Measurements from ENCODE around the gene DSG3.
A peak's percentile ranks its signal among the peaks of the same experiment; 100 is the strongest.

DSG3 gene

GRCh38 chr18:31512203-31512764 is 64.7 kb downstream of the DSG3 start:
- DNase-seq: peak in 1 of 3 donors; percentile 37
- CTCF ChIA-PET: interaction anchor here (1.4 to 1.8 kb wide), 2 partner anchors 11 to 12 kb away, joined by 4 to 5 read pairs; no protein-coding TSS in a partner anchor
- POLR2A ChIA-PET: no interaction called here

GRCh38 chr18:31513189-31513935 is 65.8 kb downstream of the DSG3 start:
- no peaks in the 10 kb centered on the region for H3K36me3 ChIP-seq (ENCODE audit: control insufficient read depth in 4 of 4, insufficient read depth in 4 of 4, low read length in 3 of 4)
- H3K4me3 ChIP-seq (ENCODE audit: control insufficient read depth in 1 of 7, extremely low read depth in 1 of 7, insufficient read depth in 4 of 7, low read depth in 2 of 7, low read length in 6 of 7): no peak overlapping the region
- H3K27me3 ChIP-seq (replicated peaks in 2 of 5; ENCODE audit: control insufficient read depth in 4 of 5, insufficient read depth in 5 of 5, low read length in 4 of 5): no peaks in the 10 kb centered on the region
- no peak overlapping the region for H3K27ac ChIP-seq (ENCODE audit: insufficient read depth in 1 of 2, low read depth in 1 of 2, low read length in 2 of 2, poor library complexity in 1 of 2, severe bottlenecking in 2 of 2)
- WGBS (ENCODE audit: insufficient coverage): 92% methylated on average over 4 of the region's 4 CpGs
- ChIA-PET POLR2A (no interaction called here), CTCF (interaction anchor here (1.0 to 1.8 kb wide), 3 partner anchors 10 to 19 kb away, joined by 3 to 5 read pairs (median 4); no protein-coding TSS in a partner anchor)
- DNase-seq: no peak
- no peaks in the 10 kb centered on the region for H3K9me3 ChIP-seq (ENCODE audit: control extremely low read depth in 1 of 5, control insufficient read depth in 4 of 5, insufficient read depth in 2 of 5, low read depth in 1 of 5, low read length in 4 of 5)
- peaks cover 0 to 11% (median 4%) of the 10 kb centered on the region in 4 experiments for H3K4me1 ChIP-seq (ENCODE audit: control extremely low read depth in 1 of 4, control insufficient read depth in 4 of 4, insufficient read depth in 4 of 4, low read length in 3 of 4)

More at GRCh38 chr18:31512203-31512764, 64.7 kb downstream of the DSG3 start:
- H3K36me3 ChIP-seq (ENCODE audit: control insufficient read depth in 4 of 4, insufficient read depth in 4 of 4, low read length in 3 of 4): no peaks in the 10 kb centered on the region
- 67% methylated on average over 6 of the region's 6 CpGs for WGBS (ENCODE audit: insufficient coverage)
- H3K27ac ChIP-seq (ENCODE audit: insufficient read depth in 1 of 2, low read depth in 1 of 2, low read length in 2 of 2, poor library complexity in 1 of 2, severe bottlenecking in 2 of 2): no peak overlapping the region
- H3K4me1 ChIP-seq (ENCODE audit: control extremely low read depth in 1 of 4, control insufficient read depth in 4 of 4, insufficient read depth in 4 of 4, low read length in 3 of 4): peaks cover 0 to 11% (median 4%) of the 10 kb centered on the region in 4 experiments
- no peaks in the 10 kb centered on the region for H3K27me3 ChIP-seq (replicated peaks in 2 of 5; ENCODE audit: control insufficient read depth in 4 of 5, insufficient read depth in 5 of 5, low read length in 4 of 5)
- no peak overlapping the region for H3K4me3 ChIP-seq (ENCODE audit: control insufficient read depth in 1 of 7, extremely low read depth in 1 of 7, insufficient read depth in 4 of 7, low read depth in 2 of 7, low read length in 6 of 7)
- H3K9me3 ChIP-seq (ENCODE audit: control extremely low read depth in 1 of 5, control insufficient read depth in 4 of 5, insufficient read depth in 2 of 5, low read depth in 1 of 5, low read length in 4 of 5): no peaks in the 10 kb centered on the region

GRCh38 chr18:31516437-31516836 is 68.9 kb downstream of the DSG3 start:
- ChIA-PET CTCF (no interaction called here), POLR2A (interaction anchor here (0.6 kb wide), 1 partner anchor 101 kb away, joined by 3 read pairs; no protein-coding TSS in a partner anchor)
- H3K27ac ChIP-seq (ENCODE audit: insufficient read depth in 1 of 2, low read depth in 1 of 2, low read length in 2 of 2, poor library complexity in 1 of 2, severe bottlenecking in 2 of 2): no peak overlapping the region
- 100% methylated on average over 3 of the region's 3 CpGs for WGBS (ENCODE audit: insufficient coverage)
- no peak for DNase-seq
- peaks cover 0 to 11% (median 4%) of the 10 kb centered on the region in 4 experiments for H3K4me1 ChIP-seq (ENCODE audit: control extremely low read depth in 1 of 4, control insufficient read depth in 4 of 4, insufficient read depth in 4 of 4, low read length in 3 of 4)
- no peaks in the 10 kb centered on the region for H3K27me3 ChIP-seq (replicated peaks in 2 of 5; ENCODE audit: control insufficient read depth in 4 of 5, insufficient read depth in 5 of 5, low read length in 4 of 5)
- H3K36me3 ChIP-seq (ENCODE audit: control insufficient read depth in 4 of 4, insufficient read depth in 4 of 4, low read length in 3 of 4): peaks cover 0 to 19% (median 3%) of the 10 kb centered on the region in 4 experiments
- H3K4me3 ChIP-seq (ENCODE audit: control insufficient read depth in 1 of 7, extremely low read depth in 1 of 7, insufficient read depth in 4 of 7, low read depth in 2 of 7, low read length in 6 of 7): no peak overlapping the region
- no peaks in the 10 kb centered on the region for H3K9me3 ChIP-seq (ENCODE audit: control extremely low read depth in 1 of 5, control insufficient read depth in 4 of 5, insufficient read depth in 2 of 5, low read depth in 1 of 5, low read length in 4 of 5)

GRCh38 chr18:31526374-31526773 is 78.8 kb downstream of the DSG3 start:
- CTCF ChIA-PET: interaction anchor here (0.7 kb wide), 1 partner anchor 58 kb away, joined by 3 read pairs; no protein-coding TSS in a partner anchor
- DNase-seq: no peak
- peaks cover 8 to 47% (median 15%) of the 10 kb centered on the region in 4 experiments for H3K36me3 ChIP-seq (ENCODE audit: control insufficient read depth in 4 of 4, insufficient read depth in 4 of 4, low read length in 3 of 4)
- no peaks in the 10 kb centered on the region for H3K9me3 ChIP-seq (ENCODE audit: control extremely low read depth in 1 of 5, control insufficient read depth in 4 of 5, insufficient read depth in 2 of 5, low read depth in 1 of 5, low read length in 4 of 5)
- POLR2A ChIA-PET: interaction anchor here (0.6 kb wide), 1 partner anchor 16 kb away, joined by 3 read pairs; no protein-coding TSS in a partner anchor
- no peak overlapping the region for H3K4me3 ChIP-seq (ENCODE audit: control insufficient read depth in 1 of 7, extremely low read depth in 1 of 7, insufficient read depth in 4 of 7, low read depth in 2 of 7, low read length in 6 of 7)
- no peaks in the 10 kb centered on the region for H3K27me3 ChIP-seq (replicated peaks in 2 of 5; ENCODE audit: control insufficient read depth in 4 of 5, insufficient read depth in 5 of 5, low read length in 4 of 5)
- H3K4me1 ChIP-seq (ENCODE audit: control extremely low read depth in 1 of 4, control insufficient read depth in 4 of 4, insufficient read depth in 4 of 4, low read length in 3 of 4): no peaks in the 10 kb centered on the region
- no peak overlapping the region for H3K27ac ChIP-seq (ENCODE audit: insufficient read depth in 1 of 2, low read depth in 1 of 2, low read length in 2 of 2, poor library complexity in 1 of 2, severe bottlenecking in 2 of 2)
- 95% methylated on average over 6 of the region's 7 CpGs for WGBS (ENCODE audit: insufficient coverage)

Data from common myeloid progenitor, CD34-positive (primary cell).